Activated naive CD4-positive, alpha-beta T cell treated with anti-CD3 and anti-CD28 coated beads, Interleukin-2, amount 50 U/mL, for 72 hours (primary cell): ENCODE data around the gene NPAS2. TPM values are rescaled to one million over a fixed set of nuclear protein-coding genes. Genes with fewer than 3 reads are reported as not detected.

Experiments
- ATAC-seq, 2 donors: fragments of 150-1000 bp; cut with Tn5 transposase; 2 replicates each; pipeline ENCODE4 v1.10.0; 2021; ENCODE audit warnings: mild to moderate bottlenecking in 2 of 2, moderate library complexity in 2 of 2
- DNase-seq, 2 donors: peaks; one replicate each; pipeline ENCODE4 v3.0.0; 2021 to 2022; ENCODE audit warnings: low spot score in 2 of 2
- H3K27ac Mint-ChIP-seq, 2 donors: one replicate each; pipeline ENCODE4 v1.8.0; 2022; ENCODE audit warnings: mild to moderate bottlenecking in 2 of 2, mixed read lengths in 2 of 2
- H3K36me3 Mint-ChIP-seq, 2 donors: one replicate each; pipeline ENCODE4 v1.8.0; 2022; ENCODE audit warnings: mixed read lengths in 2 of 2
- H3K9me3 Mint-ChIP-seq, 2 donors: one replicate each; pipeline ENCODE4 v1.8.0; 2022; ENCODE audit warnings: mixed read lengths in 2 of 2
- total RNA-seq, 2 donors: library from RNA; stranded (reverse); gene quantifications; one replicate each; pipeline ENCODE4 v1.2.3, GENCODE V29; 2022

NPAS2 gene
- total RNA-seq, 2 donors from 2014 or later, result 3.1 to 20.9 TPM

- no peak for ATAC-seq
- Mint-ChIP-seq H3K27ac (no peak overlapping the region), H3K9me3 (no peaks in the 10 kb centered on the region), H3K36me3 (no peaks in the 10 kb centered on the region)
- DNase-seq, result no peak
Observed at GRCh38 chr2:100880036-100880435, 60.1 kb downstream of the NPAS2 start.

DNA sequence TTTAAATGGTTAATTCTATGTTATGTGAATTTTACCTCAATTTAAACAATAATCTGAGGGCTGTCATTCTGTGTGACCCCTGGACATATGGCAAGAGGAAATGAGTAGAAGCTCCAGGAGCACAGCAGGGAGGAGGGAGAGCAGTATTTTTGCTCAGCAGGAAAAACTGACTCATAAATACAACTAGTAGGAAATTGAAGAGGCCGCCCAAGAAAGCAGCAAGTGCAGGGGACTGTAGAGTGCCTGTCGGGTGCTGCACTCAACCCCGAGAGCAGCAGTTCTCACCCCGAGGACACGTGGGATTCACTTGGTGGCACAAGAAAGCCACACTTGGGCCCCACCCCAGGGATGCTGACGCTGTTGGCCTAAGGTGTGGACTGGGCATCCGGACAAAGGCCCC lies 60.8 kb downstream of the NPAS2 start:
- Mint-ChIP-seq H3K9me3 (no peaks in the 10 kb centered on the region), H3K27ac (peak overlapping the region in 1 of 2 donors; percentile 70), H3K36me3 (no peaks in the 10 kb centered on the region)
- DNase-seq (no peak), ATAC-seq (no peak)

- no peaks in the 10 kb centered on the region for H3K9me3 Mint-ChIP-seq
- H3K27ac Mint-ChIP-seq, result peak overlapping the region in 1 of 2 donors; percentile 57
- no peaks in the 10 kb centered on the region for H3K36me3 Mint-ChIP-seq
- peak; percentile 93 to 94 for ATAC-seq
- peak in 1 of 2 donors; percentile 27 for DNase-seq
Observed at GRCh38 chr2:100882645-100883613, 63.0 kb downstream of the NPAS2 start.

- ATAC-seq (no peak), DNase-seq (no peak)
- H3K27ac Mint-ChIP-seq, result no peak overlapping the region
- H3K36me3 Mint-ChIP-seq, result no peaks in the 10 kb centered on the region
- H3K9me3 Mint-ChIP-seq, result no peaks in the 10 kb centered on the region
Observed at GRCh38 chr2:100884145-100884621, 64.2 kb downstream of the NPAS2 start.

DNA sequence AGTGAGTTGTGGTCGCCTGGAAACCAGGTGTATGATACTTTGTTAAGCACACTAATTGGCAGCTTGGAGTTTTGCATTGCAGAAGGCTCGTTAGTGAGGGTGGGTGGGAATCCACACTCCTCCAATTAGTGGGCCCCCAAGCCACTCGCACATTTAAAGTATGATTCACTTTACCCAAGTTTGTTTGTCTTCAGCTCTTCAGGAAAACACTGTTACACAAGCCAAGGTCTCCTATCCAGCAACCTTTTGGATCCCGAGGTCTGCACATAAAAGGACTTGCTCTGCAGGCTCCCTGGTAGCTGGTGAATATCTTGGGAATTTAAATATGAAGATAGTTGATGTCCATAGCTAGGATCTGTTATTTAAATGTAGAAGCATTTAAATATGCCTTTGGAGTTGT lies 66.1 kb downstream of the NPAS2 start:
- ATAC-seq (no peak), DNase-seq (no peak)
- H3K9me3 Mint-ChIP-seq, result no peaks in the 10 kb centered on the region
- H3K27ac Mint-ChIP-seq, result no peak overlapping the region
- peaks cover 0 to 5% of the 10 kb centered on the region in 2 donors for H3K36me3 Mint-ChIP-seq

GRCh38 chr2:100887039-100887578 lies 67.2 kb downstream of the NPAS2 start:
- H3K27ac Mint-ChIP-seq, result no peak overlapping the region
- no peak for ATAC-seq
- DNase-seq, result no peak
- H3K9me3 Mint-ChIP-seq, result no peaks in the 10 kb centered on the region
- H3K36me3 Mint-ChIP-seq, result peaks cover 0 to 5% of the 10 kb centered on the region in 2 donors

DNA sequence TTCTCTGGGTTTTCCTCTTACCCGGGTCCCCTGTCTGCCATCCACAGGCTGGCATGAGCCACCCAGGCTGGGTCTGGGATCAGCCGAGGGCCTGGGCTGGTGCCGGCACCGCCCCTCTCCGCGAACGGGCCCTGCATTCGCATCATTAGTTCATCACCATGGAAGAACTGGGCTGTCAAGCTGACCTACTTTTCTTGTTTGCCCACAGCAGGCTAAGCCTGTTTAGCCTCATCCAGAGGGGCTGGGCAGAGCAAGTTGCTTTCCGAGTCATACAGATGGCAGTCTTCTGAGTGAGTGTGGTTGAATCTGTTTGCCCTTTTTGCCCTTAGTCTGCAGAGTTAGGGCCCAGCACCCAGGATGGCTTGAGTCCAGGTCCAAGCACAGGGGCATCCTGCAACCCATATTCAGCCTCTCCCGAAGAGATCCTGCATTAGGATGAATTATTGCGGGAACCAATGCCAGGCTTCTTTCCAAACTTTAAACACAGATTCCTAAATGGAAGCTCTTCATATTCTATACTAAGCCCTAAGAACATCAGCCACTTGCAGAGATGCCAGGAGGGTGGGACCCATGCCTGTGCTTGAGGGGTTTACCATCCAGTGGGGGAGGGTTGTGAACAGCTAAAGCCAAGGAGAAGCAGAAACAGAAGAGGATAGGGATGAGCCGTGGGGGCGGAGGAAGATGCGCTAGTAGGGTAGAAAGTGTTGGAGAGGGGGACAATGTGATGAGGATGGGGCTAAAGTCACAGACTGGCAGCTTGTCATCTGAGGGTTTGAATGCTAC lies 68.0 kb downstream of the NPAS2 start:
- ATAC-seq (no peak), DNase-seq (no peak)
- Mint-ChIP-seq H3K9me3 (no peaks in the 10 kb centered on the region), H3K36me3 (peaks cover 0 to 5% of the 10 kb centered on the region in 2 donors), H3K27ac (no peak overlapping the region)

- DNase-seq (no peak), ATAC-seq (no peak)
- H3K9me3 Mint-ChIP-seq, result no peaks in the 10 kb centered on the region
- no peak overlapping the region for H3K27ac Mint-ChIP-seq
- peaks cover 0 to 5% of the 10 kb centered on the region in 2 donors for H3K36me3 Mint-ChIP-seq
Observed at GRCh38 chr2:100888601-100889000, 68.7 kb downstream of the NPAS2 start.

- H3K27ac Mint-ChIP-seq, result no peak overlapping the region
- H3K9me3 Mint-ChIP-seq, result no peaks in the 10 kb centered on the region
- DNase-seq (no peak), ATAC-seq (no peak)
- H3K36me3 Mint-ChIP-seq, result peaks cover 0 to 5% of the 10 kb centered on the region in 2 donors
Observed at GRCh38 chr2:100889286-100889685, 69.3 kb downstream of the NPAS2 start.

GRCh38 chr2:100891906-100892642 lies 72.1 kb downstream of the NPAS2 start:
- DNase-seq (no peak), ATAC-seq (peak; percentile 48 to 63)
- Mint-ChIP-seq H3K9me3 (no peaks in the 10 kb centered on the region), H3K36me3 (peaks cover 0 to 18% of the 10 kb centered on the region in 2 donors), H3K27ac (peak overlapping the region in 1 of 2 donors; percentile 22)

GRCh38 chr2:100893392-100894104 lies 73.6 kb downstream of the NPAS2 start:
- peaks cover 0 to 4% of the 10 kb centered on the region in 2 donors for H3K9me3 Mint-ChIP-seq
- H3K27ac Mint-ChIP-seq, result no peak overlapping the region
- no peak for ATAC-seq
- H3K36me3 Mint-ChIP-seq, result peaks cover 0 to 31% of the 10 kb centered on the region in 2 donors
- DNase-seq, result no peak

DNA sequence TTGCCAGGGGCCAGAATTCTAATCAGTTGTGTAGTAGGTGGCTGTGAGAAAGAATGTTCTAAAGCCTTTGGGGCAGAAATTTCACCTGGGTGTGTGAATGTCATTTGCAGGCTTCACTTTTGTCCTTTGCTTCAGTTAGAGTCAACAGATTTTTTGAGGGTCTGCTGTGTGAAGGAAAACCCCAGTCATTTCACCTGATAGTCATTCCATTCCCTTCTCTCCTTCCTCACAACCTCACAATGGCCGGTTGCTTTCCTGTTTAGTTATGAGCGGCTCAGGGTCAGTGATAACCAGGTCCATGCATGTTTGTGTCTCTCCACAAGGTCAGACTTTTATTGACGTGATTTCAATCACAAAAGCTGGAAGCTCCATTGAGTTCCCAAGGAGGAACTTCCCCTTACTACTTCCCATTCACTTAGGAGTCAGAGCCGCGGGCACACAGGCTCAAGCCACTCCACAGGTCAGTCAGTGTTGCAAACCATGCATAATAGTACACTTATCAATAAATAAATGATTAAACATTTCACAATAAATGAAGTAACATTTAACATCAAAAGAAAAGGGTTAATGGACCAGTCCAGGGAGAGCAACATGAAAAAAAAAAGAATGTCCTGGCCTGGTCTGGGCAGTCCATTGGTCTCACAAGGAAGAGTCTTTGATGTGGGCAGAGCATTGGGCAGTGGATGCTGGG lies 74.3 kb downstream of the NPAS2 start:
- no peak for ATAC-seq
- Mint-ChIP-seq H3K27ac (no peak overlapping the region), H3K36me3 (peaks cover 0 to 31% of the 10 kb centered on the region in 2 donors), H3K9me3 (peaks cover 0 to 6% of the 10 kb centered on the region in 2 donors)
- DNase-seq, result no peak

GRCh38 chr2:100894796-100895156 lies 74.8 kb downstream of the NPAS2 start:
- Mint-ChIP-seq H3K36me3 (peaks cover 0 to 31% of the 10 kb centered on the region in 2 donors), H3K27ac (no peak overlapping the region), H3K9me3 (peaks cover 0 to 6% of the 10 kb centered on the region in 2 donors)
- DNase-seq, result no peak
- no peak for ATAC-seq

- Mint-ChIP-seq H3K27ac (peak overlapping the region in 1 of 2 donors; percentile 14), H3K9me3 (peaks cover 0 to 6% of the 10 kb centered on the region in 2 donors)
Observed at GRCh38 chr2:100895402-100895801, 75.5 kb downstream of the NPAS2 start.

More at GRCh38 chr2:100895402-100895801, 75.5 kb downstream of the NPAS2 start:
- DNase-seq (no peak), ATAC-seq (no peak)
- H3K36me3 Mint-ChIP-seq, result peaks cover 0 to 31% of the 10 kb centered on the region in 2 donors
